ENCODE results near the gene TIMM13.
"Not testable (repeated sequence)": the region's sequence is repeated elsewhere in the genome, so short reads cannot be mapped to it uniquely, and the experiment has no call there.

The TIMM13 gene

GRCh38 chr19:2415281-2415972 lies 12.0 kb downstream of the TIMM13 start:
- DNase-seq (ENCODE audit: low spot score) = no peak

- no peak for DNase-seq (ENCODE audit: low spot score)
These were observed 13.8 kb downstream of the TIMM13 start for GRCh38 chr19:2413629-2414028.

- DNase-seq (ENCODE audit: low spot score) = no peak
These were observed 14.2 kb downstream of the TIMM13 start for GRCh38 chr19:2413159-2413558.

GRCh38 chr19:2412449-2412848 lies 14.9 kb downstream of the TIMM13 start:
- no peak for DNase-seq (ENCODE audit: low spot score)

- DNase-seq (ENCODE audit: low spot score) = no peak
These were observed 15.7 kb downstream of the TIMM13 start for GRCh38 chr19:2411709-2412108.

GRCh38 chr19:2410023-2410422 lies 17.4 kb downstream of the TIMM13 start:
- DNase-seq (ENCODE audit: low spot score) = no peak

GRCh38 chr19:2409352-2409912 lies 18.0 kb downstream of the TIMM13 start:
- DNase-seq (ENCODE audit: low spot score) = no peak

GRCh38 chr19:2408247-2408646 lies 19.1 kb downstream of the TIMM13 start:
- no peak for DNase-seq (ENCODE audit: low spot score)

GRCh38 chr19:2399582-2399981 lies 27.8 kb downstream of the TIMM13 start:
- DNase-seq (ENCODE audit: low spot score) = no peak

- no peak for DNase-seq (ENCODE audit: low spot score)
These were observed 28.6 kb downstream of the TIMM13 start for GRCh38 chr19:2398735-2399305.

GRCh38 chr19:2397173-2397572 lies 30.2 kb downstream of the TIMM13 start:
- not testable (repeated sequence) for DNase-seq (ENCODE audit: low spot score)

GRCh38 chr19:2395293-2395829 lies 32.0 kb downstream of the TIMM13 start:
- DNase-seq (ENCODE audit: low spot score) = not testable (repeated sequence)

GRCh38 chr19:2394442-2395292 lies 32.7 kb downstream of the TIMM13 start:
- no peak for DNase-seq (ENCODE audit: low spot score)

- no peak for DNase-seq (ENCODE audit: low spot score)
These were observed 33.3 kb downstream of the TIMM13 start for GRCh38 chr19:2394054-2394441.

GRCh38 chr19:2392899-2393298 lies 34.5 kb downstream of the TIMM13 start:
- DNase-seq (ENCODE audit: low spot score) = not testable (repeated sequence)

- no peak for DNase-seq (ENCODE audit: low spot score)
These were observed 35.0 kb downstream of the TIMM13 start for GRCh38 chr19:2392366-2392765.

GRCh38 chr19:2391118-2391725 lies 36.2 kb downstream of the TIMM13 start:
- DNase-seq (ENCODE audit: low spot score) = peak; percentile 51

- DNase-seq (ENCODE audit: low spot score) = no peak
These were observed 37.8 kb downstream of the TIMM13 start for GRCh38 chr19:2389594-2389993.

GRCh38 chr19:2387367-2388288 lies 39.8 kb downstream of the TIMM13 start:
- no peak for DNase-seq (ENCODE audit: low spot score)

GRCh38 chr19:2385053-2385721 lies 42.2 kb downstream of the TIMM13 start:
- no peak for DNase-seq (ENCODE audit: low spot score)

All from kidney capillary endothelial cell (primary cell).